H9 (cell line): Measurements from ENCODE around the gene SLC10A4. TPM values are rescaled to one million over a fixed set of nuclear protein-coding genes. Genes with fewer than 3 reads are reported as not detected.
A peak's percentile ranks its signal among the peaks of the same experiment; 100 is the strongest.

Experiments
- DNase-seq: peaks from one replicate; pipeline ENCODE4 v3.0.0-alpha.2; 2017
- H2AFZ ChIP-seq: one replicate; pipeline ENCODE4 v1.6.1; 2013; ENCODE audit warnings: mild to moderate bottlenecking, low read length, control low read depth, moderate library complexity
- H2AK5ac ChIP-seq: 2 replicates; pipeline ENCODE4 v1.6.1; 2013; ENCODE audit warnings: low read length, control low read depth, mixed read lengths; ENCODE audit not compliant: insufficient read length
- H2BK120ac ChIP-seq: one replicate; pipeline ENCODE4 v1.6.1; 2013; ENCODE audit warnings: low read depth, mild to moderate bottlenecking, low read length, control low read depth, inconsistent platforms; ENCODE audit not compliant: poor library complexity, severe bottlenecking
- H2BK12ac ChIP-seq: 2 replicates; pipeline ENCODE4 v1.6.1; 2013; ENCODE audit warnings: low read length, control low read depth, mixed read lengths, low read depth; ENCODE audit not compliant: insufficient read length
- H2BK15ac ChIP-seq: 2 replicates; pipeline ENCODE4 v1.6.1; 2013; ENCODE audit warnings: low read depth, low read length, control low read depth
- H2BK20ac ChIP-seq: one replicate; pipeline ENCODE4 v1.6.1; 2013; ENCODE audit warnings: low read depth, mild to moderate bottlenecking, low read length, control low read depth, inconsistent platforms; ENCODE audit not compliant: poor library complexity, severe bottlenecking
- H2BK5ac ChIP-seq: 2 replicates; pipeline ENCODE4 v1.6.1; 2013; ENCODE audit warnings: low read length, control low read depth, mixed read lengths; ENCODE audit not compliant: insufficient read length
- H3K14ac ChIP-seq: 2 replicates; pipeline ENCODE4 v1.6.1; 2013; ENCODE audit warnings: low read length, control low read depth; ENCODE audit not compliant: insufficient read depth
- H3K18ac ChIP-seq: 2 replicates; pipeline ENCODE4 v1.6.1; 2013; ENCODE audit warnings: low read depth, mild to moderate bottlenecking, mixed read lengths, low read length, control low read depth; ENCODE audit not compliant: insufficient read length
- H3K23ac ChIP-seq: 2 replicates; pipeline ENCODE4 v1.6.1; 2013; ENCODE audit warnings: low read length, control low read depth, mixed read lengths, low read depth; ENCODE audit not compliant: insufficient read length
- H3K23me2 ChIP-seq: 2 replicates; pipeline ENCODE4 v1.6.1; 2013; ENCODE audit warnings: low read depth, mild to moderate bottlenecking, mixed read lengths, low read length, control low read depth; ENCODE audit not compliant: insufficient read length, poor library complexity, severe bottlenecking
- H3K27ac ChIP-seq: 2 replicates; pipeline ENCODE4 v1.5.1; 2013; ENCODE audit warnings: low read length, control low read depth, mixed read lengths, low read depth; ENCODE audit not compliant: insufficient read length
- H3K27me3 ChIP-seq: 2 replicates; pipeline ENCODE4 v1.6.1; 2013; ENCODE audit warnings: low read length, control low read depth, inconsistent platforms; ENCODE audit not compliant: insufficient read depth
- H3K4ac ChIP-seq: 2 replicates; pipeline ENCODE4 v1.6.1; 2013; ENCODE audit warnings: low read depth, mild to moderate bottlenecking, control low read depth, inconsistent platforms, low read length, moderate library complexity
- H3K4me1 ChIP-seq: 2 replicates; pipeline ENCODE4 v1.6.1; 2013; ENCODE audit warnings: low read length, control low read depth, inconsistent platforms; ENCODE audit not compliant: insufficient read depth
- H3K4me2 ChIP-seq: 2 replicates; pipeline ENCODE4 v1.6.1; 2013; ENCODE audit warnings: low read length, control low read depth, mixed read lengths; ENCODE audit not compliant: insufficient read length, insufficient read depth
- H3K56ac ChIP-seq: 2 replicates; pipeline ENCODE4 v1.6.1; 2013; ENCODE audit warnings: low read depth, mild to moderate bottlenecking, mixed read lengths, low read length, control low read depth; ENCODE audit not compliant: insufficient read length
- H3K79me1 ChIP-seq: 2 replicates; pipeline ENCODE4 v1.6.1; 2013; ENCODE audit warnings: low read depth, mild to moderate bottlenecking, moderate library complexity, low read length, control low read depth, inconsistent platforms; ENCODE audit not compliant: insufficient read depth, poor library complexity, severe bottlenecking
- H3K79me2 ChIP-seq: 2 replicates; pipeline ENCODE4 v1.6.1; 2013; ENCODE audit warnings: low read length, control low read depth, inconsistent platforms; ENCODE audit not compliant: insufficient read depth
- H3K9ac ChIP-seq: 2 replicates; pipeline ENCODE4 v1.6.1; 2013; ENCODE audit warnings: low read length, control low read depth, mixed read lengths; ENCODE audit not compliant: insufficient read length; ENCODE audit errors: extremely low read depth
- H3K9me3 ChIP-seq: one replicate; pipeline ENCODE4 v1.6.1; 2013; ENCODE audit warnings: low read depth, low read length, inconsistent platforms; ENCODE audit not compliant: control insufficient read depth
- H3T11ph ChIP-seq: one replicate; pipeline ENCODE4 v1.6.1; 2013; ENCODE audit warnings: mild to moderate bottlenecking, low read length, control low read depth, inconsistent platforms
- H4K20me1 ChIP-seq: one replicate; pipeline ENCODE4 v1.6.1; 2013; ENCODE audit not compliant: control insufficient read depth, insufficient read length, insufficient read depth
- H4K5ac ChIP-seq: 2 replicates; pipeline ENCODE4 v1.6.1; 2013; ENCODE audit warnings: low read depth, mild to moderate bottlenecking, mixed read lengths, low read length, control low read depth; ENCODE audit not compliant: insufficient read length
- H4K8ac ChIP-seq: replicated peaks from 2 replicates; pipeline ENCODE4 v1.6.1; 2013; ENCODE audit warnings: low read length, control low read depth, mixed read lengths, low read depth; ENCODE audit not compliant: insufficient read length
- H4K91ac ChIP-seq: 2 replicates; pipeline ENCODE4 v1.6.1; 2013; ENCODE audit warnings: low read depth, mild to moderate bottlenecking, moderate library complexity, mixed read lengths, low read length, control low read depth; ENCODE audit not compliant: insufficient read length
- H3K27ac Mint-ChIP-seq, 3 experiments: 2 replicates in 2 of 3; 3 replicates in 1 of 3; pipeline ENCODE4 v1.8.0; 2020 to 2021; ENCODE audit warnings: mixed read lengths in 3 of 3, mild to moderate bottlenecking in 1 of 3, moderate library complexity in 1 of 3
- H3K27me3 Mint-ChIP-seq: 2 replicates; pipeline ENCODE4 v1.8.0; 2021; ENCODE audit warnings: low read depth, mild to moderate bottlenecking, moderate library complexity, mixed read lengths
- H3K36me3 Mint-ChIP-seq, 3 experiments: 2 replicates in 2 of 3; 3 replicates in 1 of 3; pipeline ENCODE4 v1.8.0; 2020 to 2021; ENCODE audit warnings: low read depth in 3 of 3, mixed read lengths in 3 of 3; ENCODE audit not compliant: insufficient read depth in 1 of 3
- H3K4me1 Mint-ChIP-seq, 2 experiments: 2 replicates each; pipeline ENCODE4 v1.8.0; 2020; ENCODE audit warnings: mixed read lengths in 2 of 2
- H3K4me3 Mint-ChIP-seq, 2 experiments: 2 replicates in 1 of 2; 3 replicates in 1 of 2; pipeline ENCODE4 v1.8.0; 2020 to 2021; ENCODE audit warnings: mild to moderate bottlenecking in 2 of 2, mixed read lengths in 2 of 2, moderate library complexity in 1 of 2
- H3K9me3 Mint-ChIP-seq, 2 experiments: 2 replicates in 1 of 2; 3 replicates in 1 of 2; pipeline ENCODE4 v1.8.0; 2020; ENCODE audit warnings: mild to moderate bottlenecking in 2 of 2, mixed read lengths in 2 of 2, moderate library complexity in 1 of 2
- WGBS: extraction: QIAGEN DNeasy Blood & Tissue Kit; methylation state at CpG from one replicate; pipeline ENCODE4 v1.1.7; 2013; ENCODE audit warnings: missing lambda C conversion rate, low lambda C conversion rate, mixed read lengths; ENCODE audit not compliant: insufficient read length; ENCODE audit errors: extremely low coverage; 5-methylcytosine and 5-hydroxymethylcytosine counted together
- total RNA-seq: library from RNA; stranded (reverse); gene quantifications from 2 replicates; pipeline ENCODE4 v1.2.1, GENCODE V29; 2021
- TF ChIP-seq, protein P1 (sequence below): fragments of 200-600 bp; sonication (generic); conservative IDR thresholded peaks from 3 replicates; pipeline ENCODE4 v1.8.0; 2021; ENCODE audit warnings: antibody characterized with exemption, mild to moderate bottlenecking

The SLC10A4 gene
- total RNA-seq, 1 experiment from 2014 or later: 1.7 TPM

DNA sequence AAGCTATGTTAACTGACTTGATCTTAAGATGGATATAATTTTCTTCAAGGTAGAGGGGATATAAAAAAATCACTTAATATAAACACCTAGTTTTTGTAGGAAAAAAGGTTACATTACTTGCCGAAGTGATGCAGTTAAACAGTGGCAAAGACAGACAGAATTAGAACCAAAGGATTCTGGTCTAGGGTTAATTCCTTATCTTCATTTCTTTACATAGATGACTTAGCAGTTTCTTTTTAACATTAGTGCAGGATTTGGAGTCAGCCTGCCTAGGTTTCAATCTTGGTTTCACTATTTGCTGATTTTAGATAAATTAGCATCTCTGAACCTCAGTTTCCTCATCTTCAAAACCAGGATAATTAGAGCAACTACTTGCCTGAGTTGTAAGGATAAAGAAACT lies 21.2 kb downstream of the SLC10A4 start:
- Histone ChIP-seq H2BK120ac (no peak overlapping the region), H3K9me3 (no peaks in the 10 kb centered on the region), H4K8ac (no peak overlapping the region), H3K23ac (no peak overlapping the region), H2AFZ (no peak overlapping the region), H3K23me2 (no peaks in the 10 kb centered on the region), H3K27me3 (no peaks in the 10 kb centered on the region), H3K27ac (no peak overlapping the region), H3K4ac (no peak overlapping the region), H4K5ac (no peak overlapping the region), H2BK12ac (no peak overlapping the region), H3K56ac (no peak overlapping the region), H2AK5ac (no peak overlapping the region), H3K79me2 (no peaks in the 10 kb centered on the region), H4K20me1 (no peaks in the 10 kb centered on the region), H2BK15ac (no peak overlapping the region), H3K4me1 (no peaks in the 10 kb centered on the region; the same call in 1 of the 2 replicates), H3K4me2 (no peak overlapping the region), H3T11ph (no peak overlapping the region), H3K79me1 (no peaks in the 10 kb centered on the region), H3K9ac (no peak overlapping the region), H2BK5ac (no peak overlapping the region), H2BK20ac (no peak overlapping the region), H3K18ac (no peak overlapping the region), H3K14ac (no peak overlapping the region), H4K91ac (no peak overlapping the region)
- no peak for DNase-seq
- Mint-ChIP-seq H3K4me1 (peaks cover under 1 to 1% of the 10 kb centered on the region in 2 experiments; a peak in 3 of 4 replicates), H3K9me3 (no peaks in the 10 kb centered on the region), H3K27me3 (no peaks in the 10 kb centered on the region; the same call in 1 of the 2 replicates), H3K27ac (peak overlapping the region in 1 of 3 experiments; percentile 73; a peak in 2 of 7 replicates), H3K4me3 (no peak overlapping the region), H3K36me3 (peaks cover 7 to 28% (median 20%) of the 10 kb centered on the region in 3 experiments; a peak in 6 of 7 replicates)
- WGBS: no CpG with 5 or more reads among the region's 1 CpG
- TF ChIP-seq, protein P1, sequence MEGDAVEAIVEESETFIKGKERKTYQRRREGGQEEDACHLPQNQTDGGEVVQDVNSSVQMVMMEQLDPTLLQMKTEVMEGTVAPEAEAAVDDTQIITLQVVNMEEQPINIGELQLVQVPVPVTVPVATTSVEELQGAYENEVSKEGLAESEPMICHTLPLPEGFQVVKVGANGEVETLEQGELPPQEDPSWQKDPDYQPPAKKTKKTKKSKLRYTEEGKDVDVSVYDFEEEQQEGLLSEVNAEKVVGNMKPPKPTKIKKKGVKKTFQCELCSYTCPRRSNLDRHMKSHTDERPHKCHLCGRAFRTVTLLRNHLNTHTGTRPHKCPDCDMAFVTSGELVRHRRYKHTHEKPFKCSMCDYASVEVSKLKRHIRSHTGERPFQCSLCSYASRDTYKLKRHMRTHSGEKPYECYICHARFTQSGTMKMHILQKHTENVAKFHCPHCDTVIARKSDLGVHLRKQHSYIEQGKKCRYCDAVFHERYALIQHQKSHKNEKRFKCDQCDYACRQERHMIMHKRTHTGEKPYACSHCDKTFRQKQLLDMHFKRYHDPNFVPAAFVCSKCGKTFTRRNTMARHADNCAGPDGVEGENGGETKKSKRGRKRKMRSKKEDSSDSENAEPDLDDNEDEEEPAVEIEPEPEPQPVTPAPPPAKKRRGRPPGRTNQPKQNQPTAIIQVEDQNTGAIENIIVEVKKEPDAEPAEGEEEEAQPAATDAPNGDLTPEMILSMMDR: no peak
